T47D (cell line): Measurements from ENCODE around the gene ARPC4.
A peak's percentile ranks its signal among the peaks of the same experiment; 100 is the strongest.

Experiments used
- DNase-seq, 2 experiments: peaks; one replicate each; pipeline versions ENCODE4 v3.0.0 to v3.0.0-alpha.2; 2011 to 2012; ENCODE audit warnings: low read depth in 1 of 2, low spot score in 1 of 2
- JUND ChIP-seq: IDR thresholded peaks from 2 replicates; pipeline ENCODE4 v1.6.1; 2012; ENCODE audit warnings: low read depth
- in situ Hi-C: cut with HindIII; loops from 2 replicates; pipeline ENCODE4 v1.10.0; 2016; ENCODE audit warnings: low sequenced_read_pairs, low pct_unique_long_range_greater_than_20kb

The ARPC4 gene

GRCh38 chr3:9806688-9807589, 14.1 kb downstream of the ARPC4 start:
- no peak for TF ChIP-seq JUND
- no peak for DNase-seq
- in situ Hi-C loops = no loop called here

GRCh38 chr3:9807981-9808344, 15.1 kb downstream of the ARPC4 start:
- TF ChIP-seq JUND = no peak
- in situ Hi-C loops = no loop called here
- DNase-seq = no peak

GRCh38 chr3:9808345-9809037, 15.6 kb downstream of the ARPC4 start:
- peak in 1 of 2 experiments; percentile 58 for DNase-seq
- in situ Hi-C loops = no loop called here
- no peak for TF ChIP-seq JUND

DNA sequence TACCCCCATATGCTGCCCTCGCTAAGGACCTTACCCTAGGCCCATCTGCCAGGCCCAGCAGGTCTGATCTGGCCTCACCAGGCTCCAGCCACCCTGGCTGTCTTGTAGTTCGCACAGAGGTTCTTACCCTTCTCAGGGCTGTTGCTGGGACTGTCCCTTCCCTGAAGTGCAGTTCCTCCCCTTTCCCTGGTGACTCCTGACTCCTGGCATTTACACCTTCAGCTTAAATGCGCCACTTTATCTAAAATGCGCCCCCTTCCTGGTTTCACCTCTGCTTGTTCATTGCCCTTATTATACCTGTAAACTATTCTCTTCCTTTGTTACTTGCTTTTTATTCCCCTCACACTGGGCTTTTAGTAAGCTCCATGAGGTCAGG, 16.3 kb downstream of the ARPC4 start:
- in situ Hi-C loops = no loop called here
- TF ChIP-seq JUND = no peak
- peak in 1 of 2 experiments; percentile 18 for DNase-seq

- peak; percentile 68 to 73 for DNase-seq
- in situ Hi-C loops = no loop called here
- TF ChIP-seq JUND = no peak
Observed at GRCh38 chr3:9809615-9810432, 16.9 kb downstream of the ARPC4 start, which contains the start of gene TTLL3. TSS of gene TTLL3 (plus strand) at chr3:9810262. CDS start at chr3:9810662, 400 bp downstream.

GRCh38 chr3:9810433-9810770, 17.5 kb downstream of the ARPC4 start:
- in situ Hi-C loops = no loop called here
- DNase-seq = no peak
- TF ChIP-seq JUND = no peak

GRCh38 chr3:9810846-9811245, 18.0 kb downstream of the ARPC4 start:
- no peak for DNase-seq
- no peak for TF ChIP-seq JUND
- in situ Hi-C loops = no loop called here

DNA sequence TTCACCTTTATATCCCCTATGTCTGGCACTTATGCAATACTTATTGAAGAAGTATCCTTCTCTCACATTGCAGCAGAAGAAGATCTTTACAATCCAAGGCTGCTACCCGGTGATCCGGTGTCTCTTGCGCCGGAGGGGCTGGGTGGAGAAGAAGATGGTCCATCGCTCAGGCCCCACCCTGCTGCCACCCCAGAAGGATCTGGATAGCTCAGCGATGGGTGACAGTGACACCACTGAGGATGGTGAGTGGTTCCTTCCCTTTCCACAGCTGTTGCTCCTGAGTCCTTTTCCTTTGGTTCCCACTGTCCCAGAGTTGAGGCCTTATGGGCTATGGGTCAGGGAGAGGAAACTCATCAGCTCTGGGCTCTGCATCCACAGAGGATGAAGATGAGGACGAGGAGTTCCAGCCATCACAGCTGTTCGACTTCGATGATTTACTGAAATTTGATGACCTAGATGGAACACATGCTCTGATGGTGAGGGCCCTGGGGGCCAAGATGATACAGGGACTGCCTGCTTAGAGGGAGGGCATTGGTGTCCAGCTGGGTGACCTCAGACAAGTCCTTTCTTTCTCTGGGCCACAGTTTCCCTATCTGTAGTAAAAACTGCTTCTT, 20.1 kb downstream of the ARPC4 start:
- in situ Hi-C loops = no loop called here
- no peak for TF ChIP-seq JUND
- DNase-seq = no peak

- no peak for TF ChIP-seq JUND
- in situ Hi-C loops = no loop called here
- no peak for DNase-seq
Observed at GRCh38 chr3:9815986-9816385, 23.1 kb downstream of the ARPC4 start.

- TF ChIP-seq JUND = no peak
- no peak for DNase-seq
- in situ Hi-C loops = no loop called here
Observed at GRCh38 chr3:9817436-9817835, 24.6 kb downstream of the ARPC4 start.

DNA sequence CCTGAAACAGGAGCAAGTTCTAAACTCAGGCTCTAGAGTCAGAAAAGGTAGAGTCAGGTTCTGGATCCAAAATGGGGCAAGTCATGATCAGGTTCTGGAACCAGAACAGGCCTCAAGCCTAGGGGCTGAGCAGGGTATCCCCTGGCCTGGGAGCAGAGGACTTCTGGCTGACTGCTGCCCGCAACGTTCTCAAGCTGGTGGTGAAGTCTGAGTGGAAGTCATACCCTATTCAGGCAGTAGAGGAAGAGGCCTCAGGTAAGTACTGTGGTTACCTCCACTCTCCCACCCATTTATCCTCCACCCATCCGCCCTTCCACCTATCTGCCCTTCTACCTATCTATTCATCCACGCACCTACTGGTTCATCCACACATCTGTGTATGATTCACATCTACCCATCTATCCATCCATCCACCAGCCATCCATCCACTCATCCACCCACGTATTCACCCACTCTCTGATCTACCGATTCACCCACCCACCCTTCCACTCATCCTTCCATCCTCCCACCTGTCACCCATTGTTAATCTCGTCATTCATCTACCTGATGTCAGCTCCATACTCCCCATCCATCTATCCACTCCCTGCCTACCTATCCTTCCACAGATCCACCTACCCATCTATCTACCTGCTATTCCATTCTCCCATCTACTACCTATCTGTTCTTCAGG, 25.9 kb downstream of the ARPC4 start:
- in situ Hi-C loops = no loop called here
- no peak for DNase-seq
- TF ChIP-seq JUND = no peak

DNA sequence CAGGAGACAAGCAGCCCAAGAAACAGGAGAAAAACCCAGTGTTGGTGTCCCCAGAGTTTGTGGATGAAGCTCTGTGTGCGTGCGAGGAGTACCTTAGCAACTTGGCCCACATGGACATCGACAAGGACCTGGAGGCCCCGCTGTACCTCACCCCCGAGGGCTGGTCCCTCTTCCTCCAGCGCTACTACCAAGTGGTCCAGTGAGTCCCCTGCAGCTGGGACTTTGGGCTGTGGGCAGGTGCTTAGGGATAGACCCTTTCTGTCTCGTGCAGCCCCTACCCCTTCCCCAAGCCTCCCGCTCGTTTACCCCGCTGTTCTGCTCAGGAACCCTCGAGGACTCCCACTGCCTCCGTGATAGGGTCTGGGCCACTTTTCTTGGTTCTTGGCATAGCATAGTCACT, 27.7 kb downstream of the ARPC4 start:
- no peak for DNase-seq
- in situ Hi-C loops = no loop called here
- TF ChIP-seq JUND = no peak
